ENCODE data around the gene ACTL7B.

ACTL7B gene

GRCh38 chr9:108816037-108816436 is 39.7 kb downstream of the ACTL7B start:
- no peak for TF ChIP-seq CTCF (IDR thresholded peaks at IDR 0.05)
- H3K27ac ChIP-seq: peak overlapping the region; percentile 42
- no peaks in the 10 kb centered on the region for H3K9me3 ChIP-seq
- no peak overlapping the region for H3K4me3 ChIP-seq (ENCODE audit: low read depth in 1 of 2, low read length in 1 of 2)
- H3K4me1 ChIP-seq (ENCODE audit: control insufficient read depth in 1 of 2, insufficient read depth in 1 of 2, low read depth in 1 of 2, low read length in 1 of 2): peaks cover 13 to 24% of the 10 kb centered on the region in 2 experiments
- H3K27me3 ChIP-seq: no peaks in the 10 kb centered on the region
- no peaks in the 10 kb centered on the region for H3K36me3 ChIP-seq

DNA sequence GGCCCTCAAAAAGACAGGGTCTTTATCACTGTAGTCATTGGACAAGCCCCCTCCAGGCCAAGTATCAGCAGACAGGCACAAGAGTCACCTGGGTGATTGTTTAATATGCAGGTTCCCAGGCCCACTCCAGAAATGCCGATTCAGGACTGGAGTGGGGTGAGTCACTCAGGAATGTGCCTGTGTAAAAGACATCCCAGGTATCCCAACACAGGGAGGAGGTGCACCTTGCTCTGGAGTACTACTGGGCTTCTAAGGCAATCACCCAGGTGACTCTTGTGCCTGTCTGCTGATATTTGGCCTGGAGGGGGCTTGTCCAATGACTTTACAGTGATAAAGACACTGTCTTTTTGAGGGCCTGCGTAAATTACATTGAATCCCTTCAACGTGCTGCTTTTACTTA is 40.6 kb downstream of the ACTL7B start:
- Histone ChIP-seq H3K4me1 (ENCODE audit: control insufficient read depth in 1 of 2, insufficient read depth in 1 of 2, low read depth in 1 of 2, low read length in 1 of 2) (peaks cover 13 to 24% of the 10 kb centered on the region in 2 experiments), H3K4me3 (ENCODE audit: low read depth in 1 of 2, low read length in 1 of 2) (no peak overlapping the region), H3K27me3 (no peaks in the 10 kb centered on the region), H3K9me3 (no peaks in the 10 kb centered on the region), H3K27ac (no peak overlapping the region), H3K36me3 (no peaks in the 10 kb centered on the region)
- TF ChIP-seq CTCF (IDR thresholded peaks at IDR 0.05): no peak

DNA sequence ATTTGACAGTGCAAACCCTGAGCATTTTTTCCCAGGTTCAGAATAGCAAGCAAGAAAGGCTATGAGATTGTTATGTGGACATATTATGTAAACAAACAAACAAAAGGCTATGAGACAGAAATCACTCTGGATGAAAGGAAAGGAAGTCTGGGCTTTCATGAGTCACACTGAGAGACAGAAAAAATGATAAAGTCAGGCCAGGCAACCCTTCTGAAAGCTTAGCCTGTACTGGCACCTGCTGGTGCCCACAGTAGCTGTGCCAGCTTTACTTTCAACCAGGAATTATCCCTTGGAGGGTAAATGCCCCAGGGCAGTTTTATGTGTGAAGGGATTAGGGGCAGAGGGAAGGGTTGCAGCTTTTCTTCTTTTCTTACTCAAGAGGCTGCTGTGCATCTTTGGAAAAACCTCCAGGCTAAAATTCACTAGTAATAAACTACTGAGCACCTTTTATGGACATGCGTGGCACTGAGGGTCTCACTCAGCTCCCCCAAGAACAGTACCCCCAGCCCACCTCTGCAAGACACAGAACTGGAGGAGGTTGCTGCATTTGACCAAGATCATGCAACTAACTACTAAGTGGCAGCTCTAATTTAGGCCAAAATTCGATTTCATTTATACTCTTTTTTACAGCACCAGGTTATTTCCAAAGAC is 41.7 kb downstream of the ACTL7B start:
- Histone ChIP-seq H3K9me3 (no peaks in the 10 kb centered on the region), H3K27ac (no peak overlapping the region), H3K4me1 (ENCODE audit: control insufficient read depth in 1 of 2, insufficient read depth in 1 of 2, low read depth in 1 of 2, low read length in 1 of 2) (peaks cover 13 to 24% of the 10 kb centered on the region in 2 experiments), H3K27me3 (no peaks in the 10 kb centered on the region), H3K4me3 (ENCODE audit: low read depth in 1 of 2, low read length in 1 of 2) (no peak overlapping the region), H3K36me3 (no peaks in the 10 kb centered on the region)
- no peak for TF ChIP-seq CTCF (IDR thresholded peaks at IDR 0.05)

- Histone ChIP-seq H3K4me1 (ENCODE audit: control insufficient read depth in 1 of 2, insufficient read depth in 1 of 2, low read depth in 1 of 2, low read length in 1 of 2) (peaks cover 5 to 11% of the 10 kb centered on the region in 2 experiments), H3K36me3 (no peaks in the 10 kb centered on the region), H3K27me3 (no peaks in the 10 kb centered on the region), H3K4me3 (ENCODE audit: low read depth in 1 of 2, low read length in 1 of 2) (no peak overlapping the region), H3K27ac (no peak overlapping the region), H3K9me3 (no peaks in the 10 kb centered on the region)
- no peak for TF ChIP-seq CTCF (IDR thresholded peaks at IDR 0.05)
Observed at GRCh38 chr9:108812396-108813025, 43.3 kb downstream of the ACTL7B start.

GRCh38 chr9:108811944-108812343 is 43.8 kb downstream of the ACTL7B start:
- H3K4me1 ChIP-seq (ENCODE audit: control insufficient read depth in 1 of 2, insufficient read depth in 1 of 2, low read depth in 1 of 2, low read length in 1 of 2): peaks cover 5 to 11% of the 10 kb centered on the region in 2 experiments
- H3K27me3 ChIP-seq: no peaks in the 10 kb centered on the region
- H3K4me3 ChIP-seq (ENCODE audit: low read depth in 1 of 2, low read length in 1 of 2): no peak overlapping the region
- no peak overlapping the region for H3K27ac ChIP-seq
- H3K36me3 ChIP-seq: no peaks in the 10 kb centered on the region
- TF ChIP-seq CTCF (IDR thresholded peaks at IDR 0.05): no peak
- H3K9me3 ChIP-seq: no peaks in the 10 kb centered on the region
